B cell (primary cell): ENCODE results near the gene VRTN. TPM values are rescaled to one million over a fixed set of nuclear protein-coding genes. Genes with fewer than 3 reads are reported as not detected.

Experiments used
- ATAC-seq: fragments of 200-7000 bp; cut with Tn5 transposase; one replicate; pipeline ENCODE4 v1.10.0; 2021; ENCODE audit warnings: low read depth, mild to moderate bottlenecking, moderate number of reproducible peaks, moderate library complexity
- CTCF ChIA-PET: fragments of 350-600 bp; sonication (Branson Sonifier 250); formaldehyde crosslinking; loops from one replicate; lab custom pipeline; 2021; ENCODE audit warnings: antibody characterized with exemption, inconsistent platforms; lab: Charles Lee
- POLR2A ChIA-PET: fragments of 350-600 bp; sonication (Branson Sonifier 250); formaldehyde crosslinking; loops from one replicate; lab custom pipeline; 2021; ENCODE audit warnings: antibody characterized with exemption; lab: Charles Lee
- DNase-seq: peaks from one replicate; pipeline ENCODE4 v3.0.0; 2013
- H2AFZ ChIP-seq: 2 replicates; pipeline ENCODE4 v1.6.1; 2012; ENCODE audit warnings: mild to moderate bottlenecking, low read depth, low read length; ENCODE audit not compliant: insufficient read depth, poor library complexity, severe bottlenecking
- H3K27ac ChIP-seq, 2 donors: 1 replicate in 1 of 2; 2 replicates in 1 of 2; pipeline ENCODE4 v1.5.1; 2012 to 2013; ENCODE audit warnings: low read length in 2 of 2, mild to moderate bottlenecking in 2 of 2, moderate library complexity in 1 of 2
- H3K27me3 ChIP-seq, 4 experiments: fragments of 200-600 bp in 1 of 4; sonication (generic) in 1 of 4; replicated peaks in 1 of 4; 1 replicate in 2 of 4; 2 replicates in 2 of 4; pipeline versions ENCODE4 v1.6.1 to v1.7.0; 2013 to 2016; ENCODE audit warnings: low read length in 3 of 4, mild to moderate bottlenecking in 2 of 4, mixed read lengths in 1 of 4, moderate library complexity in 1 of 4; ENCODE audit not compliant: insufficient read depth in 4 of 4, control insufficient read depth in 3 of 4; ENCODE audit errors: control extremely low read depth in 1 of 4
- H3K36me3 ChIP-seq, 2 experiments: replicated peaks in 1 of 2; 1 replicate in 1 of 2; 2 replicates in 1 of 2; pipeline versions ENCODE4 v1.6.1 to v1.7.1; 2013; ENCODE audit warnings: low read length in 1 of 2; ENCODE audit not compliant: insufficient read depth in 2 of 2, control insufficient read depth in 1 of 2; ENCODE audit errors: control extremely low read depth in 1 of 2, extremely low read depth in 1 of 2
- H3K4me1 ChIP-seq, 2 donors: fragments of 200-600 bp in 1 of 2; sonication (generic) in 1 of 2; 1 replicate in 1 of 2; 2 replicates in 1 of 2; pipeline versions ENCODE4 v1.5.1 to v1.6.1; 2013 to 2017; ENCODE audit warnings: low read length in 2 of 2; ENCODE audit not compliant: control insufficient read depth in 2 of 2, insufficient read depth in 2 of 2
- H3K4me2 ChIP-seq: replicated peaks from 2 replicates; pipeline ENCODE3; 2012; ENCODE audit warnings: mild to moderate bottlenecking, low read depth, low read length; ENCODE audit not compliant: poor library complexity, severe bottlenecking
- H3K4me3 ChIP-seq, 5 experiments: fragments of 200-600 bp in 1 of 5; sonication (generic) in 1 of 5; 1 replicate in 3 of 5; 2 replicates in 2 of 5; pipeline versions ENCODE4 v1.5.1 to v1.7.0; 2011 to 2016; ENCODE audit warnings: low read length in 4 of 5, mild to moderate bottlenecking in 4 of 5, low read depth in 2 of 5, control low read depth in 1 of 5, moderate library complexity in 1 of 5; ENCODE audit not compliant: insufficient read depth in 1 of 5; ENCODE audit errors: control extremely low read depth in 1 of 5, extremely low read depth in 1 of 5
- H3K79me2 ChIP-seq: fragments of 200-600 bp; sonication (generic); one replicate; pipeline ENCODE4 v1.6.0; 2016; ENCODE audit warnings: low read length; ENCODE audit not compliant: control insufficient read depth, insufficient read depth
- H3K9ac ChIP-seq: fragments of 200-600 bp; sonication (generic); 2 replicates; pipeline ENCODE4 v1.6.1; 2017; ENCODE audit warnings: mild to moderate bottlenecking, low read length, moderate library complexity
- H3K9me3 ChIP-seq, 3 donors: one replicate each; pipeline versions ENCODE4 v1.6.1 to v1.7.1; 2013; ENCODE audit warnings: low read length in 2 of 3; ENCODE audit not compliant: control insufficient read depth in 2 of 3, insufficient read depth in 1 of 3; ENCODE audit errors: control extremely low read depth in 1 of 3
- H4K20me1 ChIP-seq: 2 replicates; pipeline ENCODE4 v1.6.0; 2012; ENCODE audit warnings: mild to moderate bottlenecking, low read length; ENCODE audit not compliant: insufficient read depth, control insufficient read depth, poor library complexity, severe bottlenecking
- H3K27ac Mint-ChIP-seq: one replicate; pipeline ENCODE4 v1.8.0; 2021; ENCODE audit warnings: mixed read lengths
- H3K27me3 Mint-ChIP-seq: one replicate; pipeline ENCODE4 v1.8.0; 2021; ENCODE audit warnings: mixed read lengths
- H3K4me1 Mint-ChIP-seq: one replicate; pipeline ENCODE4 v1.8.0; 2021; ENCODE audit warnings: mixed read lengths
- H3K4me3 Mint-ChIP-seq: one replicate; pipeline ENCODE4 v1.8.0; 2021; ENCODE audit warnings: mixed read lengths
- H3K9me3 Mint-ChIP-seq: one replicate; pipeline ENCODE4 v1.8.0; 2022; ENCODE audit warnings: mixed read lengths; ENCODE audit not compliant: insufficient read depth
- EZH2 ChIP-seq: IDR thresholded peaks from 2 replicates; pipeline ENCODE4 v1.6.1; 2012; ENCODE audit warnings: borderline replicate concordance, low read depth, mild to moderate bottlenecking, moderate library complexity, low read length; ENCODE audit not compliant: insufficient read depth, poor library complexity, severe bottlenecking
- WGBS: methylation state at CpG from one replicate; pipeline ENCODE4 v1.1.5; 2013; ENCODE audit warnings: missing lambda C conversion rate; ENCODE audit not compliant: insufficient coverage; 5-methylcytosine and 5-hydroxymethylcytosine counted together
- intact Hi-C: fragments of 100-400 bp; cut with micrococcal nuclease; formaldehyde crosslinking; loops from one replicate; pipeline ENCODE4 v1.10.0; 2022
- polyA plus RNA-seq: library from polyadenylated mRNA; depleted of rRNA; stranded (reverse); fragments of >200 nt; gene quantifications from 2 replicates; pipeline ENCODE4 v1.2.3, GENCODE V29; 2012
- total RNA-seq, 2 donors: library from RNA; stranded (reverse); fragments of 120-200 nt in 1 of 2; gene quantifications; 1 replicate in 1 of 2; 2 replicates in 1 of 2; pipeline versions ENCODE4 v1.2.3 to v1.2.4, GENCODE V29; 2013 to 2022
- TF ChIP-seq, protein P1 (sequence below): fragments of 200-600 bp; IDR thresholded peaks from one replicate; pipeline ENCODE4 v1.8.0; 2022; ENCODE audit warnings: antibody characterized with exemption, mild to moderate bottlenecking

The VRTN gene
- total and polyA plus RNA-seq, 2 donors (not counting 1 experiment from before 2014, with no cell fraction given), result not detected

DNA sequence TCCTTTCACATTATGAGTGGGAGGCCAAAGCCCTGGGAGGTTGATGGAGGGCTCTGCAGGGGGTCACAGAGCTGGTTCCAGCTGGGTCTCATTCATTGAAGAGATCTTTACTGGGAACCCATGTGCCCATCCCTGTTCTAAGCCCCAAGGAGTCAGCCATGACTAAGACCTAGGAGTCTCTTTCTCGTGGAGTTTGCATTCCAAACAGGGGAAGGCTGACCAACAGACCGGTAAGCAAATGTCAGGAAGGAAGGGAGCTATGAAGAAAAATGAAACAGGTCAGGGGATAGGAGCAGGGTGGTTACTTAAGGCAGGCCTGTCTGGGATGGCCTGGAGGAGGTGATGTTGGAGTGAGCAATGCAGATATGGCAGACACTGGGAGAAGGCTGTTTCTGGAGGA is 46.3 kb downstream of the VRTN start:
- no peak overlapping the region for H3K4me3 Mint-ChIP-seq
- Histone ChIP-seq H3K27me3 (no peaks in the 10 kb centered on the region), H3K4me3 (no peak overlapping the region), H4K20me1 (no peaks in the 10 kb centered on the region), H3K27ac (no peak overlapping the region), H3K9ac (no peak overlapping the region), H3K4me1 (no peaks in the 10 kb centered on the region), H3K36me3 (no peaks in the 10 kb centered on the region), H3K79me2 (no peaks in the 10 kb centered on the region), H2AFZ (no peak overlapping the region), H3K4me2 (no peak overlapping the region), H3K9me3 (no peaks in the 10 kb centered on the region)
- H3K27me3 Mint-ChIP-seq, result peaks cover 8% of the 10 kb centered on the region
- TF ChIP-seq EZH2, result no peak
- TF ChIP-seq, protein P1, sequence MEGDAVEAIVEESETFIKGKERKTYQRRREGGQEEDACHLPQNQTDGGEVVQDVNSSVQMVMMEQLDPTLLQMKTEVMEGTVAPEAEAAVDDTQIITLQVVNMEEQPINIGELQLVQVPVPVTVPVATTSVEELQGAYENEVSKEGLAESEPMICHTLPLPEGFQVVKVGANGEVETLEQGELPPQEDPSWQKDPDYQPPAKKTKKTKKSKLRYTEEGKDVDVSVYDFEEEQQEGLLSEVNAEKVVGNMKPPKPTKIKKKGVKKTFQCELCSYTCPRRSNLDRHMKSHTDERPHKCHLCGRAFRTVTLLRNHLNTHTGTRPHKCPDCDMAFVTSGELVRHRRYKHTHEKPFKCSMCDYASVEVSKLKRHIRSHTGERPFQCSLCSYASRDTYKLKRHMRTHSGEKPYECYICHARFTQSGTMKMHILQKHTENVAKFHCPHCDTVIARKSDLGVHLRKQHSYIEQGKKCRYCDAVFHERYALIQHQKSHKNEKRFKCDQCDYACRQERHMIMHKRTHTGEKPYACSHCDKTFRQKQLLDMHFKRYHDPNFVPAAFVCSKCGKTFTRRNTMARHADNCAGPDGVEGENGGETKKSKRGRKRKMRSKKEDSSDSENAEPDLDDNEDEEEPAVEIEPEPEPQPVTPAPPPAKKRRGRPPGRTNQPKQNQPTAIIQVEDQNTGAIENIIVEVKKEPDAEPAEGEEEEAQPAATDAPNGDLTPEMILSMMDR, result no peak
- ChIA-PET CTCF (no interaction called here), POLR2A (no interaction called here)
- 92% methylated on average over 2 of the region's 2 CpGs for WGBS
- no peaks in the 10 kb centered on the region for H3K9me3 Mint-ChIP-seq
- H3K27ac Mint-ChIP-seq, result no peak overlapping the region
- intact Hi-C loops, result no loop called here
- DNase-seq (no peak), ATAC-seq (no peak)
- peaks cover 3% of the 10 kb centered on the region for H3K4me1 Mint-ChIP-seq

DNA sequence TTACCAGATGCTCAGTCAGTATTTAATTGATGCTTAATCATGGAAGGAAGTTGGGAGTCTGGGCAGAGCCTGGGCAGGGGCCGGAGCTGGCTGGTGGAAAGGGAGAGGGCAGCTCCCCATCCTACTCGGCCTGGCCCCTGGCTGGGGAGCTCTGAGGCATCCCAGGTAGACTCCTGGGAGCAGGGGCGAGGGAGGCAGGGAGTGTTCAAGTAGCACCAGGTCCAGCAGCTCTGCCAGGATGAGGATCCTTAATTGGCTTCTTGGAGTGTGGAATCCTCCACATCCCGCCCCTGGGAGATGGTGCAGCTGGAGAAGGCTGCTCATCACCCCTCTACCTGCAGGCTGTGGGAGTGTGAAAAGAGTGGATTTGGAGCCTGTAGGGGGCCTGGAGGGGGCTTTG is 46.8 kb downstream of the VRTN start:
- intact Hi-C loops, result no loop called here
- ChIA-PET CTCF (no interaction called here), POLR2A (no interaction called here)
- Mint-ChIP-seq H3K27me3 (peaks cover 8% of the 10 kb centered on the region), H3K27ac (no peak overlapping the region), H3K4me3 (no peak overlapping the region), H3K4me1 (peaks cover 6% of the 10 kb centered on the region), H3K9me3 (no peaks in the 10 kb centered on the region)
- Histone ChIP-seq H3K36me3 (no peaks in the 10 kb centered on the region), H3K4me1 (peaks cover under 1 to 2% of the 10 kb centered on the region in 2 donors), H3K4me3 (no peak overlapping the region), H3K9me3 (no peaks in the 10 kb centered on the region), H3K9ac (no peak overlapping the region), H3K27ac (no peak overlapping the region), H3K4me2 (no peak overlapping the region), H3K27me3 (no peaks in the 10 kb centered on the region), H4K20me1 (no peaks in the 10 kb centered on the region), H2AFZ (no peak overlapping the region), H3K79me2 (no peaks in the 10 kb centered on the region)
- WGBS, result 85% methylated on average over 3 of the region's 4 CpGs
- TF ChIP-seq EZH2, result no peak
- TF ChIP-seq, protein P1, result no peak
- ATAC-seq, result no peak
- no peak for DNase-seq
